HG03175 (cell line): ENCODE data around the gene F7.

Experiments
- ATAC-seq: cut with Tn5 transposase; IDR thresholded peaks from one replicate; pipeline ENCODE4 v1.9.1; 2021; ENCODE audit warnings: mild to moderate bottlenecking, moderate library complexity; ENCODE audit not compliant: unreplicated experiment

Gene F7

DNA sequence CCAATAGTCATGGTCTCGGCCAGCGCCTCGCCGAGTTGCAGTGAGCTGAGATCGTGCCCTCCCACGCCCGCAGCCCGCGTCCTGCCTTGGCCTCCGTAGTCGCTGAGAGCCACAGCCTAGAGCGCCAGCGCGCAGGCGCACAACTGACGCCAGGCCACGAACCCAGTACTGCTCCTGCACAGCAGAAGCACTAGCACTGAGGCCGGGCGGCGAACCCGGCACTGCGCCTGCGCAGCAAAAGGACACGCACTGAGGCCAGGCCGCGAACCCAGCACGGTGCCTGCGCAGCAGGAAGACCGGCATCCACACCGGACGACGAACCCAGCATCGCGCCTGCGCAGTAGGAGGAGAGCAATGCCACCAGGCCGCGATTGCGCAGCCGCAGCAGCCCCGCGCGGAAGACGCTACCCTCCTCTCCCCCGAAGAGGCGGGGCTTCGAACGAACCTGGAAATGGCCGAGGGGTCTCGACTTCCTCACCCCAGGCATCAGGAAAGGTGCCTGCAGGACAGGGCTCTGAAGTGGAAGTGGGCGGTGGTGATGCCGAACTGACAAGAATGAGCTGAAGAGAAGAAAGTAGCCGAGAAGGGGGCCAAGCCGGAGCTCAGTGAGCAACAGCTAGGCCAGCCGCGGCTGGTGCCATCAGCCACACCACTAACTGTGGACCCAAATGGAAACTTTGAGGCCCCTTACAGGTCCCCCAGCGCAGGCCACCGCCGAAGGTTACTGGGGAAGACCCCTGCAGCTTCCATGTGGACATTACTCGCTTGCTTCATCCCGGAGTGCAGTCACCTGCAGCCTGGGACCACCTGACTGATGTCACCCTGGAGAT is 24.5 kb downstream of the F7 start:
- ATAC-seq: no peak

- ATAC-seq: no peak
Measured at GRCh38 chr13:113135281-113135760, 29.7 kb downstream of the F7 start.

GRCh38 chr13:113137691-113138298 is 32.2 kb downstream of the F7 start:
- ATAC-seq: no peak

DNA sequence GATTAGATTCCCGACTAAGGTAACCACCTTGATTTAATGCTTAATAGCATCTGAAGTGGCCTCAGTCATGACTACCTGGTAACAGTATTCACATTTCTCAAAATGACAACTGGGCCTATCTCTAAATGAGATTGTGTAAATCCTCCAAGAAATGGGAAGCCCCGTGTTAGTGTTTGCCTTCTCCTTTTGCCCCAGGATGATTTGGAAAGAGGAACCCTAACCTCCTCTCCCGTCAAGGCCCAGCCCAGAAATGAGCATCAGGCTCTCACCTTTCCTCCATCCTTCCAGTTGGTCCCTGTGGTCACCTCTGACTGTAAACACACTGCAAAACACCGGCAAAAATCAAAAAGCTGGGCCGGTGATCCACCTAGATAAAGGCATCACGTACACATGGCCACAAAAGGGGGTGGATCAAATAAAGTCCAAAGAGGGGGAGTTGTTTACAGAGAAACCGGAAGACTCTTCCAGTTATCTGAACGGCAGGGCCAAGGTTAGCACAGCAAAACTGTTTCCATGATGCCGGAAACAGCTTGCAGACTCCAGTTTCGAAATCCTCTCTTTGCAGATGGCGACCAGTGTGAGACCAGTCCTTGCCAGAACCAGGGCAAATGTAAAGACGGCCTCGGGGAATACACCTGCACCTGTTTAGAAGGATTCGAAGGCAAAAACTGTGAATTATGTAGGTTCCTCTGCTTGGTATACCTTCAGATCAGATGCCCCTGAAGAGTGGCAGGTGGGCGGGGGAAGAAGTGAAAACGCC is 33.4 kb downstream of the F7 start:
- ATAC-seq: no peak

DNA sequence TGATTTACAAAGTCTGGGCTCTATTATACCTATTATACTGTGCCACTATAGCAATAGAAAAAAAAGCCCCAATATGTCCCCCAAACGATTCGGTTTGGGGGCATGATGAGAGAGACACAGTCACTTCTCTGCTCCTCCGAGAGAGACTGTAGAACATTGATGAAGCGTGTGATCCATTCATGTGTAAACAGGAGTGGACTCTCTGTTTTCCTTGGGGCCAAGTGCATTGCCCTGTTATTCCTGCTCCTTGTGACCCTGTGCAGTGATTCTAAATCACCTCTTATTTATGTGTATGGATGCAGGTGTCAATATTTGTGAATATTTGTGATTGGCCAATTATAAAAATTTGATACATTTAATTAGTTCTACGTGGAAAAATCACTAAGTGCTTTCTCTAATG is 34.0 kb downstream of the F7 start:
- no peak for ATAC-seq

DNA sequence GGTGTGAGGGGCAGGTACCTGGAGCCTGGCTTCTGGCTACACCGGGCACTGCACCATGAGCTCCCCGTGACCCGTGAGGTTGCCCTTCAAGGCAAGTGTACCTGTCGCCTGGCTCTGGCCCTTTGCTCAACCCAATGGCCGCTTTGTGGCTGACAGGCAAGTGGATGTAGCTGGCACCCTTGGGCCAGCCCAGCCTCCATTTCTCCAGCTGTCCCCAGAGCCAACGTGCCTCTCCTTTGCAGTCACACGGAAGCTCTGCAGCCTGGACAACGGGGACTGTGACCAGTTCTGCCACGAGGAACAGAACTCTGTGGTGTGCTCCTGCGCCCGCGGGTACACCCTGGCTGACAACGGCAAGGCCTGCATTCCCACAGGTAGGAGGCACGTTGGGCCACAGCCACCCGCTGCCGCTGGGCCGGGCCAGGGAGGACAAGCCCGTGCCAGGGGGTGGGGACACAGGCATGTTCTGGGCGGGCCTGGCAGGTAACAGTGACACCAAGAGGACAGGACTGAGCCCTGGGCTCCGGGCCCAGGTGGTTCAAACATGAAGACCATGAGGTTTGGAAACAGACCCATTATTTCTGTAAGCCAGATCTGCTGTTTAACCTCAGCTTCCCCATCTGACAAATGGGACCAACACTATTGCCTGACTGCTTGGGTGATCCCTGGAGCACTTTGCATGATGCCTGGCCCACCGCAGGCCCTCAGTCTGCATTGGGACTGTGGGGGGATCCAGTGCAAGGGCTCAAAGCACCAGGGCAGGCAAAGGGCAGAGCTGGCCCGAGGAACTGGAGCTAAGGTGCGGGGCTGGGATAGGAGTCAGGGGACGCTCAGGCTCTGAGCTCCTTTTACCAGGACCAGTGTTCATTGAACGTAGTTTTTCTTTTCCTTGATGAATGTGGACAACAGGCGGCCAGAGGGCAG is 35.3 kb downstream of the F7 start:
- no peak for ATAC-seq

GRCh38 chr13:113141601-113141970 is 36.0 kb downstream of the F7 start:
- no peak for ATAC-seq

DNA sequence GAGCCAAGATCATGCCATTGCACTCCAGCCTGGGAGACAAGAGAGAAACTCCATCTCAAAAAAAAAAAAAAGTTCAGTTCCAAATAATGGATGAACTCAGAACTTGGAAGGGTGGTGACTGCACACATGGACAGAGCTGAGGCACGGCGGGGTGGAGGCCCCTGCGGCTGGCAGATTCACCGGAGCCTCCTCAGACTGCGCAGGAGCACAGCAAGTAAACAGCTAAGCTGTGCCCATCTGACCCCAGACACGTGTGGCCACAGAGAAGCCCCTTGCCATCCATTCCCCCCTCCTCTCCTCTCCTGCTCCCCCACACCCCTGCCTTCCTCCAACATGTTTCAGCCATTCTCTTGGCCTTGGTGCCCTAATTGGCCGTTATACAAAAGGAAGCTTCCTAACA is 37.3 kb downstream of the F7 start:
- ATAC-seq: no peak

- ATAC-seq: no peak
Measured at GRCh38 chr13:113143466-113144254, 38.1 kb downstream of the F7 start.

DNA sequence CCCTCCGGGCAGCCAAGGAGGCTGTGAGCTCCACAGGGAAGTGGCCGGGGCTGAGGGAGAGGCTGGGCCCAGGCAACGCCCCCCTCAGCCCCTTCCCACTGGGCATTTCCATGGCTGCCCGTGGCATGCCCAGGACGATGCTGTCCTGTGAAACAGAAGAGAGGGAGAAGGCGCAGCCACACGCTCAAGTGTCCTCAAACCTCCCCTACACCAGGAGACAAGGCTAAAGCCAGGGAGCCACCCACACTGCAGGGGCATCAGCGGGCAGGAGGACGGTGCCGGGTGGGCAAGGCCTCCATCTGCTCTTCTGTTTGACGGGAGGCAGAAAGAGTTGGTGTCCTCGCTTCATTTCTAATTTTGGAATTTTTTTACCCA is 38.7 kb downstream of the F7 start:
- ATAC-seq: no peak

GRCh38 chr13:113145496-113145895 is 39.9 kb downstream of the F7 start:
- no peak for ATAC-seq

DNA sequence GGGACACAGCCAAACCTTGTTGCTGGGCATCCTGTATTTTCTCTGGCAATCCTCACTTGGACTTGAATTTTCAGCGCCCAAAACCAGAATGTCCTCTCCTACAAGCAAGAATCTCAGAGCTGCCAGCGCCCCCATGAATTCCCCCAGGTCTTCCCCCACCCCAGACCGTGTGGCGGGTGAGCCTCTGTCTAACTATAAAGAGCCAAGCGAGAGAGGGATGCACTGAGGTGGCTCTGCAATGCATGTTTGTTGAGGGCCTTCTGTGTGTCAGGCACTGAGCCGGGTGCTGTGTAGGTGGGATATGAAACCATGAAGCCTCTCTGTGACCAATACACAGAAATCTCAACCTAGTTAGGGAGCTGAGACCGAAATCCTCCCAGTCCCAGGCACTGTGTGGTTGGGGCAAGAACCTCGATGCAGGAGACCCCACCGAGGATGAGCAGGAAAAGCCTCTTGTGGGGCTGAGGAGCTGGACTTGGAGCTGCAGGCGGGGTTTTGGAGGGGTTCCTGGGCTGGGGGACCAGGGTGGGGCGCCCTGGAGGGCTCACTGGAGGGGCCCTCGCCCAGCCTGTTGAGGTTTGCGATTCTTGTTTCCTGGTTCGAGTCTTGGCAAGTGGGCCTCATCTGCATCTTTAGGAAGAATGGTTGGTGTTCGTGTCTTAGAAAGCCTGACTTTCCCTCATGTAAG is 40.5 kb downstream of the F7 start:
- no peak for ATAC-seq

- no peak for ATAC-seq
Measured at GRCh38 chr13:113146750-113147149, 41.2 kb downstream of the F7 start.

DNA sequence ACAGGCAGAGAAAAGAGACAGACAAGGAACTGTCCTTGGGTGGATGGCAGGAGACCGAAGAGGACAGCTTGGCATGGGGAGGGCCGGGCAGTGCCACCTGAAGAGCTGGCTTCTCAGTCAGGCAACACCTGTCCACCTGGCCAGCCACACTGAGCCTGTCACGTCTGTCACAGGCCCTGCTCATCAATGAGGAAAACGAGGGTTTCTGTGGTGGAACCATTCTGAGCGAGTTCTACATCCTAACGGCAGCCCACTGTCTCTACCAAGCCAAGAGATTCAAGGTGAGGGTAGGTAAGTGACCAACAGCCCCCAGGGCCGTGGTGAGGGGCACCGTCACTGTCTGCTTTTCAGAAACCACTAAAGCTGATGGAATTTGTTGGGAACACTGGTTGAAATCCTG is 41.6 kb downstream of the F7 start:
- ATAC-seq: no peak

- no peak for ATAC-seq
Measured at GRCh38 chr13:113148407-113148806, 42.8 kb downstream of the F7 start.

DNA sequence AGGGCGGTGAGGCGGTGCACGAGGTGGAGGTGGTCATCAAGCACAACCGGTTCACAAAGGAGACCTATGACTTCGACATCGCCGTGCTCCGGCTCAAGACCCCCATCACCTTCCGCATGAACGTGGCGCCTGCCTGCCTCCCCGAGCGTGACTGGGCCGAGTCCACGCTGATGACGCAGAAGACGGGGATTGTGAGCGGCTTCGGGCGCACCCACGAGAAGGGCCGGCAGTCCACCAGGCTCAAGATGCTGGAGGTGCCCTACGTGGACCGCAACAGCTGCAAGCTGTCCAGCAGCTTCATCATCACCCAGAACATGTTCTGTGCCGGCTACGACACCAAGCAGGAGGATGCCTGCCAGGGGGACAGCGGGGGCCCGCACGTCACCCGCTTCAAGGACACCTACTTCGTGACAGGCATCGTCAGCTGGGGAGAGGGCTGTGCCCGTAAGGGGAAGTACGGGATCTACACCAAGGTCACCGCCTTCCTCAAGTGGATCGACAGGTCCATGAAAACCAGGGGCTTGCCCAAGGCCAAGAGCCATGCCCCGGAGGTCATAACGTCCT is 43.4 kb downstream of the F7 start:
- ATAC-seq: no peak

- no peak for ATAC-seq
Measured at GRCh38 chr13:113149711-113150549, 44.3 kb downstream of the F7 start.
